WI38 (cell line): Measurements from ENCODE around the gene SH3GL2.

Source experiments
- H3K4me3 ChIP-seq: 2 replicates; pipeline ENCODE4 v1.5.1; 2011; ENCODE audit warnings: low read depth, mild to moderate bottlenecking, control low read depth, low read length
- CTCF ChIP-seq: IDR thresholded peaks from 2 replicates; pipeline ENCODE4 v1.5.1; 2012; ENCODE audit warnings: low read depth, mild to moderate bottlenecking, control low read depth, low read length

SH3GL2 gene

DNA sequence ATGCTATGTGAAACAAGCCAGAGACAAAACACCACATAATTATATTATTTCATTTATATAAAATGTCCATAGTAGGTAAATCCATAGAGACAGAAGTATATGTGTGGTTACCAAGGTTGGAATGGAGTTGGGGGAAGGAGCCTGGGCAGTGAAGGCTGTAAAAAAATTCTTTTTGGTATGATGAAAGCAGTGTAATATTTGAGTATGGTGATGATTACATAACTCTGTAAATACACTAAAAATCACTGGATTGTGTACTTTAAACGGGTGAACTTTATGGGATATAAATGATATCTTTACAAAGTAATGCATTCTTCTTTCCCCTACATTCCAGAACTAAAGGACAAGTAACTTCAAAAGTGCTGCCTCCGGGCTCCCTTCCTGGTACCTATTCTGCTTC is 155.8 kb downstream of the SH3GL2 start:
- TF ChIP-seq CTCF, result no peak
- no peak overlapping the region for H3K4me3 ChIP-seq

DNA sequence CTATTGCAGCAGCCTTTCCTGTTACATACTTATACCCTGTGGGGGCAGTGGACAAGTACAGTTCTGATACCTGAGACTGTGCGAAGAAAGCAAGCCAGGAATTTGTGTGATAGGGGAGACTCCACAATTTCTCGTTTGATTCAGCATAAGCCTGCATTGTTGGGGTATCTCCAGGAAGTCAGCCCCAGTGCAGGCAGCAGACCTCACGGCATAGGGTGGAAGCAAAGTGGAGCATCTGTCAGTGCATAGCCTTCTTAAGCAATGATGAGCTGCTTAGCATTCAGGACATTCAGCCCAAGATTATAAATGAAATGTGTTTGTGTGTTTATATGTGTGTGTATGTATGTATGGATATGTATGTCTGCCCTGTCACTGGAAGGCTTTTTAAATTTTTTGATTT is 157.0 kb downstream of the SH3GL2 start:
- H3K4me3 ChIP-seq, result no peak overlapping the region

DNA sequence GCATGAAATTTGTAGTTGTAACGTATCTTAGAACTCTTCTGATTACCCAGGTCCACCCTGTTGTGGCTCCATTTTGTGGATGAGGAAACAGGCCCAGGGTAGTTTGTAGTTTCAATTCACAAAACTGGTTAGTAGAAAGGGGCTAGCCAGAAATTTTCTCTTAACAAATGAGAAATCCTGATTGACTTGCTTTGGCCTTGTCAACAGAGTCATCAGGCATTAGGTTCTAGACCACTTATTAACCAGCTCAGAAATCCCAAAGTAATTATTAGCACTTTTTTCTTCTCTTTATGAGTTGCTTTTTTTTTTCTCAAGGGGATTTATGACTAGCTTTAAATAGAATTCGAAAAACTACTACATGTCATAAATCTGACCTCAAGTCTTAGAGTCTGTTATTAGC is 160.2 kb downstream of the SH3GL2 start:
- no peak for TF ChIP-seq CTCF
- H3K4me3 ChIP-seq, result no peak overlapping the region

More for the DNA sequence above, 157.0 kb downstream of the SH3GL2 start:
- no peak for TF ChIP-seq CTCF

DNA sequence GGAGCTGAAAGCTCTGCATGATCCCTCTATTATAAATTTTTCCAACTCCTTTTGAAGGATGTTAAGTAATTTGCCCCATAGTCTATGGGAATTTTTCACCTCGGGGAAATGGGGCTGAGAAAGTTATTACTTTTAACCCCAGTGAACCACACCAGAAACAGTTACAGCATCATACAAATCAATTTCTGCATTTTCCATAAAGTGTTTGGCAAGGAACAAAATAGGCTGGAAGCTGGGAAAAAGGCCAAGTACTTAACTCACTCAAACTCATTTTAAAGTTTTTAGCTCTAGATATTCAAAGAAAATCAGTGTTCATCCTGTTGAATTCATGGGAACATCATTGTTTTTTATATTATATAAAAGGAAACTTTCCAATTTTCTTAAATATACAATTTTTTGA is 160.9 kb downstream of the SH3GL2 start:
- no peak for TF ChIP-seq CTCF
- H3K4me3 ChIP-seq, result no peak overlapping the region

GRCh38 chr9:17742067-17742466 is 163.2 kb downstream of the SH3GL2 start:
- no peak for TF ChIP-seq CTCF
- H3K4me3 ChIP-seq, result no peak overlapping the region

GRCh38 chr9:17744786-17745185 is 165.9 kb downstream of the SH3GL2 start:
- no peak overlapping the region for H3K4me3 ChIP-seq
- TF ChIP-seq CTCF, result no peak

GRCh38 chr9:17750269-17750668 is 171.4 kb downstream of the SH3GL2 start:
- TF ChIP-seq CTCF, result no peak
- no peak overlapping the region for H3K4me3 ChIP-seq
